SK-N-SH treated with all-trans-retinoic acid at 6 μM for 48 hours (cell line): Measurements from ENCODE around the gene NARS2.
"Not testable (repeated sequence)": the region's sequence is repeated elsewhere in the genome, so short reads cannot be mapped to it uniquely, and the experiment has no call there.

Source experiments
- ATAC-seq: fragments of 200-7000 bp; cut with Tn5 transposase; 3 replicates; pipeline ENCODE4 v1.9.1; 2020; ENCODE audit warnings: mild to moderate bottlenecking, moderate library complexity
- ARNTL ChIP-seq: fragments of 450-650 bp; formaldehyde crosslinking; IDR thresholded peaks from 2 replicates; pipeline ENCODE4 v1.5.0; 2020; ENCODE audit warnings: low read depth, mild to moderate bottlenecking, moderate library complexity, borderline replicate concordance
- BACH2 ChIP-seq: fragments of 250-450 bp; sonication (Bioruptor Pico); IDR thresholded peaks from 2 replicates; pipeline ENCODE4 v1.9.0; 2021; ENCODE audit warnings: mild to moderate bottlenecking, borderline replicate concordance
- CREB5 ChIP-seq: fragments of 250-450 bp; sonication (Bioruptor Pico); IDR thresholded peaks from 2 replicates; pipeline ENCODE4 v1.5.1; 2020; ENCODE audit warnings: low read depth, mild to moderate bottlenecking, moderate library complexity
- CSDC2 ChIP-seq: fragments of 250-450 bp; sonication (Bioruptor Pico); IDR thresholded peaks from 2 replicates; pipeline ENCODE4 v1.5.0; 2020; ENCODE audit warnings: mild to moderate bottlenecking, moderate library complexity
- CSRNP3 ChIP-seq: fragments of 250-450 bp; sonication (Bioruptor Pico); IDR thresholded peaks from 2 replicates; pipeline ENCODE4 v1.5.1; 2021; ENCODE audit warnings: mild to moderate bottlenecking, moderate library complexity
- ESRRG ChIP-seq: fragments of 250-450 bp; sonication (Bioruptor Pico); IDR thresholded peaks from 2 replicates; pipeline ENCODE4 v1.6.1; 2021; ENCODE audit warnings: mild to moderate bottlenecking
- GLIS3 ChIP-seq: fragments of 250-450 bp; sonication (Bioruptor Pico); IDR thresholded peaks from 2 replicates; pipeline ENCODE4 v1.5.0; 2020; ENCODE audit warnings: mild to moderate bottlenecking, moderate library complexity
- ISL1 ChIP-seq: fragments of 250-450 bp; sonication (Bioruptor Pico); IDR thresholded peaks from 2 replicates; pipeline ENCODE4 v2.1.2; 2022; ENCODE audit warnings: mild to moderate bottlenecking, moderate library complexity
- OSR1 ChIP-seq: fragments of 250-450 bp; sonication (Bioruptor Pico); IDR thresholded peaks from 2 replicates; pipeline ENCODE4 v1.8.0; 2022; ENCODE audit warnings: moderate library complexity, mild to moderate bottlenecking, inconsistent platforms
- PATZ1 ChIP-seq: fragments of 250-450 bp; sonication (Bioruptor Pico); IDR thresholded peaks from 2 replicates; pipeline ENCODE4 v1.8.0; 2020; ENCODE audit warnings: mild to moderate bottlenecking, moderate library complexity, borderline replicate concordance
- POU6F1 ChIP-seq: fragments of 250-450 bp; sonication (Bioruptor Pico); IDR thresholded peaks from 2 replicates; pipeline ENCODE4 v1.8.0; 2021; ENCODE audit warnings: low read depth, mild to moderate bottlenecking, moderate library complexity, borderline replicate concordance
- PPARA ChIP-seq: fragments of 250-450 bp; sonication (Bioruptor Pico); IDR thresholded peaks from 2 replicates; pipeline ENCODE4 v1.5.0; 2020; ENCODE audit warnings: mild to moderate bottlenecking, borderline replicate concordance
- RARB ChIP-seq: fragments of 250-450 bp; sonication (Bioruptor Pico); IDR thresholded peaks from 2 replicates; pipeline ENCODE4 v1.8.0; 2021; ENCODE audit warnings: mild to moderate bottlenecking, moderate library complexity
- SNAI2 ChIP-seq: fragments of 250-450 bp; sonication (Bioruptor Pico); IDR thresholded peaks from 2 replicates; pipeline ENCODE4 v1.5.0; 2020; ENCODE audit warnings: mild to moderate bottlenecking, moderate library complexity
- TCF4 ChIP-seq: fragments of 250-450 bp; sonication (Bioruptor Pico); IDR thresholded peaks from 2 replicates; pipeline ENCODE4 v1.8.0; 2021; ENCODE audit warnings: mild to moderate bottlenecking, moderate library complexity, borderline replicate concordance
- TOX ChIP-seq: fragments of 250-450 bp; sonication (Bioruptor Pico); IDR thresholded peaks from 2 replicates; pipeline ENCODE4 v1.8.0; 2021; ENCODE audit warnings: mild to moderate bottlenecking, moderate library complexity, borderline replicate concordance
- TSHZ2 ChIP-seq: fragments of 250-450 bp; sonication (Bioruptor Pico); IDR thresholded peaks from 2 replicates; pipeline ENCODE4 v1.5.0; 2020; ENCODE audit warnings: mild to moderate bottlenecking, moderate library complexity
- ZC3H10 ChIP-seq: fragments of 250-450 bp; sonication (Bioruptor Pico); IDR thresholded peaks from 2 replicates; pipeline ENCODE4 v1.5.1; 2021; ENCODE audit warnings: mild to moderate bottlenecking, moderate library complexity
- ZFP3 ChIP-seq: fragments of 250-450 bp; sonication (Bioruptor Pico); IDR thresholded peaks from 2 replicates; pipeline ENCODE4 v1.5.0; 2020; ENCODE audit warnings: mild to moderate bottlenecking, moderate library complexity
- ZFP30 ChIP-seq: fragments of 450-650 bp; formaldehyde crosslinking; IDR thresholded peaks from 2 replicates; pipeline ENCODE4 v1.5.0; 2022; ENCODE audit warnings: mild to moderate bottlenecking, moderate library complexity
- ZNF565 ChIP-seq: fragments of 450-650 bp; formaldehyde crosslinking; conservative IDR thresholded peaks from 2 replicates; pipeline ENCODE4 v1.5.0; 2020; ENCODE audit warnings: low read depth, mild to moderate bottlenecking, moderate library complexity
- ZNF70 ChIP-seq: fragments of 450-650 bp; formaldehyde crosslinking; IDR thresholded peaks from 2 replicates; pipeline ENCODE4 v1.5.0; 2020; ENCODE audit warnings: mild to moderate bottlenecking, moderate library complexity
- ZNF8 ChIP-seq: fragments of 450-650 bp; formaldehyde crosslinking; IDR thresholded peaks from 2 replicates; pipeline ENCODE4 v1.5.0; 2020; ENCODE audit warnings: mild to moderate bottlenecking, moderate library complexity

Gene NARS2

GRCh38 chr11:78514922-78515502 lies 59.7 kb downstream of the NARS2 start:
- TF ChIP-seq ZNF70 (CRISPR knock-in tag): no peak
- 0 out of 2 replicates have a peak, but pooled peaks have one; percentile 37 for TF ChIP-seq GLIS3
- no peak for TF ChIP-seq OSR1
- TF ChIP-seq CREB5 (CRISPR knock-in tag): no peak; the same call in 1 of the 2 replicates
- no peak for TF ChIP-seq RARB (CRISPR knock-in tag)
- TF ChIP-seq ZNF565 (CRISPR knock-in tag): 0 out of 2 replicates have a peak, but pooled peaks have one; percentile 46
- TF ChIP-seq TCF4 (CRISPR knock-in tag): peak; percentile 90
- no peak for TF ChIP-seq PPARA
- TF ChIP-seq ARNTL (CRISPR knock-in tag): no peak
- TF ChIP-seq TSHZ2: peak; percentile 80; the same call in 1 of the 2 replicates
- peak; percentile 61 for TF ChIP-seq ZFP30
- TF ChIP-seq SNAI2 (CRISPR knock-in tag): no peak
- no peak for TF ChIP-seq ZC3H10 (CRISPR knock-in tag)
- TF ChIP-seq ISL1 (CRISPR knock-in tag): peak; percentile 54
- peak; percentile 15; the same call in 1 of the 2 replicates for TF ChIP-seq BACH2 (CRISPR knock-in tag)
- no peak for TF ChIP-seq PATZ1 (CRISPR knock-in tag)
- TF ChIP-seq, all 23 proteins: peak for 7
- ATAC-seq: no peak; the same call in 2 of the 3 replicates

- not testable (repeated sequence) for ATAC-seq
Observed at GRCh38 chr11:78513085-78513484, 61.6 kb downstream of the NARS2 start.

GRCh38 chr11:78510597-78510996 lies 64.1 kb downstream of the NARS2 start:
- no peak for ATAC-seq
- TF ChIP-seq BACH2 (CRISPR knock-in tag) (no peak), ZNF8 (peak; percentile 92)

- ATAC-seq: no peak
- TF ChIP-seq ISL1 (CRISPR knock-in tag): no peak
- TF ChIP-seq CSDC2 (CRISPR knock-in tag): no peak
- no peak for TF ChIP-seq CSRNP3 (CRISPR knock-in tag)
- no peak for TF ChIP-seq OSR1
- TF ChIP-seq GLIS3: no peak
- no peak for TF ChIP-seq TSHZ2
- TF ChIP-seq POU6F1 (CRISPR knock-in tag): no peak
- TF ChIP-seq ESRRG: no peak
- TF ChIP-seq SNAI2 (CRISPR knock-in tag): no peak
- no peak for TF ChIP-seq TCF4 (CRISPR knock-in tag)
- no peak for TF ChIP-seq ZFP30
- no peak for TF ChIP-seq PPARA
- TF ChIP-seq ZNF8: no peak
- no peak for TF ChIP-seq ZFP3 (CRISPR knock-in tag)
- no peak for TF ChIP-seq ARNTL (CRISPR knock-in tag)
- no peak for TF ChIP-seq RARB (CRISPR knock-in tag)
- TF ChIP-seq TOX (CRISPR knock-in tag): no peak
Observed at GRCh38 chr11:78510025-78510596, 64.6 kb downstream of the NARS2 start.
